ENCODE results near the gene CDCP1.

The CDCP1 gene

DNA sequence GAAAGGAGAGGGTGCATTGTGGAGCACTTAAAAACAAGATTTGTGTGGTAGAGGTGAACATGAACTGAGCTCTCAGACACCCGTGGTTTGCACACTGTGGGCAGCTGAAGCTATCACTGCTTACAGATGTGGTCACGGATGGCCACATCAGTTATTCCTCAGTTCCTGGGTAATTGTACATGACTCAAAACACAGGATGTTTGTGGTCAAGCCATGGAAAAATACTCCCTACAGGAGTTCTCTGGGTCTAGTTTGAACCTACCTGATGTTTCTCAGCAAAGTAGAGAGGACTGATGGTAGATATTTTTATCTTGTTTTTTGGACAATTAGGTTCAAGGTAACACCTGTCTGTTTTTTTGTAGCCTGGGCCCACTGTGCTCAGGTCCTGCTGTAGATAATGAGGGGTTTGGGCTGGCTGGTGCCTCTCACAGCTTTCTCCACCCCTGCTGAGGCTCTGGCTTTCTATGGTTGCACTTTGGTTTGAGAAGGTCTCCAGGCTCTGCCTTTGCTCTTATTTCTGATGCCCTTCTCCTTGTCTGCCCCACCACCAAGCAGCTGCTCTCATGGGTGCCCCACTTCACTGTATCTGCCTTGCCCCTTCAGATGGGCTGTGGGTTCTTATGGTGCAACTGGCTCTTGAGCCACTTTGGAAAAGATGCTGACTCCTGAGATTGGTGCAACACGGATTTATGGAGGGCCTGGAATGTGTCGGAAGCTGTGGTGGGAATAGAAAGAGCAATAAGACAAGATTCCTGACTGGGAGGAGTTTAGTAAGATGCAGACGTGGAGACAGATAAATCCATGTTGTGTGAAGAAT is 40.1 kb downstream of the CDCP1 start:
- DNase-seq: peak; percentile 77

DNA sequence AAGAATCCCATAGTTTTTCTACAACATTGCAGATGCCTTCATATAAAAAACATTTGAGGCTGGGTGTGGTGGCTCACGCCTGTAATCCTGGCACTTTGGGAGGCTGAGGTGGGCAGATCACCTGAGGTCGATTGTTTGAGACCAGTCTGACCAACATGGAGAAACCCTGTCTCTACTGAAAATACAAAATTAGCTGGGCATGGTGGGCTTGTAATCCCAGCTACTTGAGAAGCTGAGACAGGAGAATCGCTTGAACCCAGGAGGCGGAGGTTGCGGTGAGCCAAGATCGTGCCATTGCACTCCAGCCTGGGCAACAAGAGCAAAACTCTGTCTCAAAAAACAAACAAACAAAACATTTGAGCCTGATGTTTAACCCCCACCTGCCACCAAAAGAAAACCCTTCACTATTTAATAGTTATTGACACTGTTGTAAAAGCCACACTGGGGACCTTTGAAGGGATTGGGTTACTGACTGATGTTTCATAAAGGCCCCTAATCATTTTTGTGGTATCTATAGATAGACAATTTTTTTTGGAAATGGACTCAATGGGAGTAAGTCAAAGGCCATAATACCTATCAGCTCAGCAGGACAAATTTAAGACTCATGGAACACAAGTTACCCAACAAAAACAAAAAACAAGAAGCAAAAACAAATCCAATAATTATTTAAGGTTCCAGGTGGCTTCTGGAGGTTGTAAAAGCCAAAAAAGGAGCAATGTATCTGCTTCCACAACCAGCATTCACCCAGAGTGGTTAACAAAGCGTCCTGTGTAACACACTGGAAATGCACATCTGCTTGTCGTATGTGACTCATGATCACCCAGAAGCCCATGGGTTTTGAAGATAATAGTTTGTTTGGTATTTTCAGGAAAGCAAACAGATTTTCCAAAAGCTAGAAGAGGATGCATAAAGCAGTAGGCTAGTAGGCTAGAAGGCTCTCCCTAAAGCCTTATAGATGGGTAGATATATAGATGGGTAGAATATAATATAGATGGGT is 41.2 kb downstream of the CDCP1 start:
- no peak for DNase-seq

DNA sequence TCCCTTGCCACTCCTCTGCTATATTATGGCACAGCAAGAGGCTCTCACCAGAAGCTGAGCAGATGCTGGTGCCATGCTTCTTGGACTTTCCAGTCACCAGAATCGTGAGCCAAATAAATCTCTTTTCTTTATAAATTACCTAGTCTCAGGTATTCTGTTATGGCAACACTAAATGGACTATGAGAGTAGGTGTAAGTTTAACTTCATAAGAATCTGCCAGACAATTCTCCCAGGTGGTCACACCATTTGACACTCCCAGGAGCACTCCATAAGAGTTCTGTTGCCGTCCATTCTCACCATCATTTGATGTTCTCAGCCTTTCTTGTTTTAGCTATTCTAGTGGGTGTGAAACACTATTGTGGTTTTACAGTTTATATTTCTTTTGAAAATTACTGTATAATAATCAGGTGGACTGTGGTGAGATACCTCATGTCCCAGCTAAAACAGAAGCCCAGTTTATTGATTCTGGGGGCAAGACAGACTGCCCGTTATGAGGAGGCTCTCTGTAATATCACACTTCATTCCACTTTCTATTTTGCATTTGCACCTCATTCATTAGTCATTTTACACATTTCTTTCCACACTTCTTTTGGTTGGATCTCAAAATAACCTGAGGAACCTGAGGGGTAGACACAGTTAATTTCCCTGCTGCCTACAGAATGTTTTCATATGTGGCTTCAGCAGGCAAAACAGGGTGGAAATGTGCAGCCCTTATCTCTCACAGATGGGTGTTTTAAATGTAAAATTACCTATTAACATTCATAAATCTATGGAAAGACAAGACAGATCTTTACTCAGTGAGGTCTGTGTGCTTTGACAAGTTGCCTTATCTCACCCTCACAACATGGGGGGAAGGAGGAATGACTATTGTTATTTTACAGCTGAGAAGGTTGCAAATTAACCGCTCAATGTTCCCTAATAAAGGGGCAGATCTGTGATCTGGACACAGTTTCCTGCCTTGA is 42.1 kb downstream of the CDCP1 start:
- DNase-seq: no peak

DNA sequence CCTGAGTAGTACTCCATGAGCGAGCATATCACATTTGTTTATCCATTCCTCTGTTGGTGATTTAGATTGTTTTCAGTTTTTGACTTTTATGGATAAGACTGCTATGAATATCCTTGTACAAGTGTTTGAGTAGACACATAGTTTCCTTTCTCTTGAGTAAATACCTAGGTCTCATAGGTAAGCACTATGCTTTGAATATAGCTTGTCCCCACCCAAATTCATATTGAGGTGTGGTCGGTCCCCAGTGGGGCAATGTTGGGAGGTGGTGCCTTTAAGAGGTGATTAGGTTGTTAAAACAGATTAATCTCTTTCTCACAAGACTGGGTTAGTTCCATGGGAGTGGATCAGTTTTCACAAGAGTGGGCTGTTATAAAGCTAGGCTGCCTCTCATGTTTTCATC is 42.8 kb downstream of the CDCP1 start:
- DNase-seq: no peak

DNA sequence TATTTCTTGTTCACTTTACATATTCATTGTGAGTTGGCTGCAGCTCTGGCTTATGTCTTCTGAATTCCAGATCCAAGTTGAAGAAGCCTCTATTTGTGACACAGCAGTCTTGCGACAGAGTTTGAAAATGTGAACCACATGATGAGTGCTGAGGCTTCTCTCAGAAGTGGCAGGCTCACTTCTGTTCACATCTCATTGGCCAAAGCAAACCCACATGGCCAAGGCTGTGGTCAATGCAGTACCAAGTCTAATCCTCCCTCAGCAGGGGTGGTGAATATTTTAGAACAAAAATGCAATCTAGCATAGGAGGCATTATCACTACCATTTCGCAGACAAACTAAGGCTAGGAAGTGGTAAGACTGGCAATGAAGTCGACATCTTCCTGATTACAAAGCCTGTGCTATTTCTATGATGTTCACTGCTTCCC is 45.2 kb downstream of the CDCP1 start:
- no peak for DNase-seq

DNA sequence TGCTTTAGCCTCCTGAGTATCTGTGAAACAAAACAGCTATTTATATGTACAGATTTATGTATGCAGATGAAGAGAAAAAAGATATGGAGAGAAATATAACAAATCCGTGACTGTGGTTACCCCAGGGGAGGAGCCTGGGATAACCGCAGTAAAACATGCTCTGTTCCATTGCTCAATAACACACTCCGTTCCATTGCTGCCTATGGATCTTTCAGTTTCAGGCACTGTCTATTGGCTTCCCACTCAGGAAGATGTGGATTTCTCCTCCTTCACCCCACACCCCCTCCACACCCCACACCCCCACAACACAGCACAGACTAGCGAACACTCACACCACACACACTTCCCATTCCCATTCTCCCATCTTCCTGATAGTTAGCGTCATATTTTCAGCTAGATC is 47.9 kb downstream of the CDCP1 start:
- DNase-seq: no peak

DNA sequence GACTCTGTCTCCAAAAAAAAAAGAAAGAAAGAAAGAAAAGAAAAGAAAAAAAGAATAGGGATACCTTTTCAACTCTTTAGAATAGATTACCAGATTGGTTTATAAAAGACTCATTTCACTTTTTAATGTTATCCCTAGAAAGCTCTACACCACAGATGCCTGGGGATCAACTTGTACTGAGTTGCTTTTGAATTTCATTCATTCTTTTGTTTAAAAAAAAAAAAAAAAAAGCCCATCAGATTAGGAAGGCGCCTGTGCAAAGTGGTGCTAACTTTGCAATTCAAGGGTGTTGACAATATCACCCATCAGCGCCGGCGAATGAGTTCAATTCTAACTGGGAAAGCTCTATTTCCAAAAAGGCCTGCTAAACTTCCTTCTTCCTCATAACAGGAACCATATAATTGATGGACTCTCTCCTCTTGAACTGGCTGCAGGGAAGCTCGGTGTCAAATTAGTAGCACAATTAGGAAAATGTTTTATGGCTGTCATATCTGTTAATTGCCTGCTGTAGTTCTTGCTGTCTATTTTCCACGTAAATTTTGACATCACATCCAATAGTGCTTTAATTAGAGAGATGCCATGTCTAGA is 48.8 kb downstream of the CDCP1 start:
- no peak for DNase-seq

DNA sequence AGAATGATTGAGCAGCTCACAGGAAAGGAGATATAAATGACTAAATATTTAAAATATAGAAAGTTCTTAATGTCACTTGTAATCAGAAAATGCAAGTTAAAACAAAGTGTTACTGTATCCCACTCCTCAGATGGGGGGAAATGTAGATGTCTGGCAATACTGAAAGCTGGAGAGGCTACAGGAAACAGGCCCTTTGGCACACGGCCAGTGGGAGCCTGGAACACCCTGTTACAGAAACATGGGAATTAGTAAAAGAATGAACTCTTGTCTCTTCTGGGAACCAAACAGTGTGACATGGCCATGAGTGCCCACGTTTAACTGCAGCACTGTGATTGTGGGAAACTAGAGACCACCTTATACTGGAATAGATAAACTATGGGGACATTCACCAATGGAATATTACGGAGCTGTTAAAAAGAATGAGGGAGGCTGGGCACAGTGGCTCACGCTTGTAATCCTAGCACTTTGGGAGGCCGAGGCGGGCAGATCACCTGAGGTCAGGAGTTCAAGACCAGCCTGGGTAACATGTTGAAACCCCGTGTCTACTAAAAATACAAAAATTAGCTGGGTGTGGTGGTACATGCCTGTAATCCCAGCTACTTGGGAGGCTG is 50.2 kb downstream of the CDCP1 start:
- no peak for DNase-seq

DNA sequence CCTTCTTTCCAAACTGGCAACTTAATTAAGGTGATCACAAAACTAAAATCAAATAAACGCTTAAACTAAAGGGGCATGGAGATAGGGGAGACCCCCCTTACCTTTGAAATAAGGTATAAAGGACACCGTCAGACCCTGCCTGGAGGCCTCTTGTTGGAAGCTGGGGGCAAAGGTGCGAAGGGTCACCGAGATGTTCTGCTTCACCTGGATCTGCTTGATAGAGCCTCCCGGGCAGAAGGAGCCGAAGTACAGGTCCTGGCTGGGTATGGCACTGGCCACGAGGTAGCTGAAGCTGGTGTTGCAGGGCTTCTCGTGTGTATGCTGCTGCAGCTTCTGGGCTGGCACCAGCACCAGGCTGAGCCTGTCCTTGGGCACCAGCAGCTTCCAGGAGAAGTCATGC is 53.0 kb downstream of the CDCP1 start:
- no peak for DNase-seq

DNA sequence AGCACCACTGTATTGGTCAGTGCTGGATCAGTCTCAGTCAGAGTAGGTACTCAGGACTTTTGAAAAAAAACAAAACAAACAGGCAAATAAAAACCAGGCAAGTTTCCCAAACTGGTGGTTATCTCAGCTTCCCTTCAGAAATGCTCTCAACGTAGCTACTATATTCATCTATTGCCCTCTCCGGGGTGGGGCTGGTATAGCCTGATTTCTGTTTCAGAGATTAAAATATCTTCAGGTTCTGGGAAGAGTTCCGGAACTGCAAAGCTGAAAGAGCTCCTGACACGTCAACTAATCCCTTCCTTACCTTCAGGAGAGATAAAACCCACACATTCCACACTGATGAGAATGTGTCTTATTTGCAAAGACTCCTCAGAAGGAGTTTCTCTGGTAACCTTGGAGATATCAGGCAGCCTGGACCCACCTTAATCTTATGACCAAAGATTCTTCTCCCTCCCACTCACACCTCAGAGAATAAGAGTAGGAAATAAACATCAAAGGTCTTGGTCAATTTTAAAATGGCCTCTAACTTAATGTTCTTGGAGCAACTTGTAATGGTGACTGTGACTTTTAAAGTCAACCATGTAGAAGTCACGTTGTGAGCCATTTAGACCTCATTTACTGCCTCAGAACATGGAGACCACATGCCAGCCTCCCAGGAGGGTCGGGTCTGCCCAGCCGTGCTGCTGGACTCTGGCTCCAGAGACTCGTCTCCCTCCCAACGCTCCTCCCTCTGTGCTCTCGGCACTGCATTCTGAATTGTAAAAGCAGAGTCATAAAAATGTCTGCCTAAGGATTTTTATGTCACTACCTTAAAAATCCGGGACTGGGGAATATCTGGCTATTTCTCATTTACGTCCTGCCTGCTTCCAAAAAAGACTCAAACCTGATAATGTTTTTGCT is 53.8 kb downstream of the CDCP1 start:
- DNase-seq: peak; percentile 60

DNA sequence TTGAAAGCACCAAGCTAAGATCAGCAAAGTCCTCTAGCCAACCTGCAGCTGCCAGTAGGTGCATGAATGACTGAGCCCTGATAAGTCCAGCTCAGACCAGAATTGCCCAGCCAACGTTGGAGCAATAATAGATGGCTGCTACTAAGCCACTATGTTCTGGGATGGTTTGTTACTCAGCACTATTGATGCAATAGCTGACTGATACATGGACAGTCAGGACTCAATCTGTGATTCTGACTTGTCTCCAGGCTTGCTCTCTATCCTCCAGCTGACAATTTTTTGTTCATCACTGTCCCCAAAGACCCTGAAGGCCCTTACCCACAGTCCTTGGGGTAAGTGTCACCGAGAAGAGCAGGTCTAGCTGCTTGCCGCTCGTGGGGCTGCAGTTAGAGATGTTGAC is 55.3 kb downstream of the CDCP1 start:
- no peak for DNase-seq

DNA sequence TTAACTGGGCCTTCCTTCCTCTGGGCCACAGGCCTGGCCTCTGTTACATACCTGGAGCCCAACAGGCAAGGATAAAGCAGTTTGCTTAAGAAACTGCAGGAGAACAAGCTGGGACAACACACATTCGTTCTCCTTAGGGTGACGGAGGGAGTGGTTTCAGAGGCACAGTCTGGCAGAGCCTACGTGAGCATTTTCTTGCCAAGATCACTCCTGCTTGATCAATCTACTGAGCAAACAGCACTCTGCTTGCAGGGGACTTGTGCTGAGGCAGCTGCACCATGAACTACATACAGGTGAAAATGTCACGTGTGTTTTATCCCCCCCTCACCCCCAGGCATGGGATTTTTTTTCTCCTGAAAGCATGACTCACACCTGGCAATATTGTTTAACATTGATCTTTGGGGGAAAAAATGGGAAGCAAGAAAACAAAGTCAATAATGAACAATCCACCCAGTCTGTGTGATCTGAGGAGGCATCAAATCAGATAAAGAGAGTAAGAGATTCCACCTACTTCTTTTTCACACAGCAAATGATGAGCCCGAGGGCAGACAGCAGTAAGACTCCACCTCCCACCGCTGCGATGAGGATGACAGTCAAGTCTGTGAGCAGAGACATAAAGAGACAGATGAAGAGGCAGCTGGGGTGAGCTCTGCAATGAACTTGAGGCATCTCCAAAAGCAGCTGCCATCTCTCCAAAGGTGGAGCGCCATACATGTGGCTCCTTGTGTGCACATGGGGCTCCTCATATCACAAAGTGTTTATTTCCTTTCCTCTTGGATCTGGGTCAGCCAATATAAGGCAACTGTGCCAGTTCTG is 57.4 kb downstream of the CDCP1 start:
- DNase-seq: no peak

DNA sequence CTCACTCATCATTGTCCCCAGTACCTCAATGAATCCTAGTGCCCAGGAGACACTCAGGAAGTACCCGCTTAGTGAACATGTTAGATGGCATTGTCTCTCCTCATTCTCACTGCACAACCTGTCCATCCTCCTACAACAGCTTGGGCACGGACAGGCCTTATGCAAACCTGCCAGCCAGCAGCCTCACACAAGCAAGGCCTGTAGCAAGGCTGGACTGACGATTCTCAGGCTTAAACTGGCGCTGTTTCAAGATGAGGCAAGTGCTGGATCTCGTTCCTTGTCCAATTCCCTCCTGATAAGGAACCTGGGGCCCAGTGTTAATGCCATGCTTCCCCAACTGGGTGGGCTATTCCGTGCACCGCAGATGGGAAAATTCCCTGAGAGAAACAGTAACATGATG is 59.0 kb downstream of the CDCP1 start:
- DNase-seq: no peak

DNA sequence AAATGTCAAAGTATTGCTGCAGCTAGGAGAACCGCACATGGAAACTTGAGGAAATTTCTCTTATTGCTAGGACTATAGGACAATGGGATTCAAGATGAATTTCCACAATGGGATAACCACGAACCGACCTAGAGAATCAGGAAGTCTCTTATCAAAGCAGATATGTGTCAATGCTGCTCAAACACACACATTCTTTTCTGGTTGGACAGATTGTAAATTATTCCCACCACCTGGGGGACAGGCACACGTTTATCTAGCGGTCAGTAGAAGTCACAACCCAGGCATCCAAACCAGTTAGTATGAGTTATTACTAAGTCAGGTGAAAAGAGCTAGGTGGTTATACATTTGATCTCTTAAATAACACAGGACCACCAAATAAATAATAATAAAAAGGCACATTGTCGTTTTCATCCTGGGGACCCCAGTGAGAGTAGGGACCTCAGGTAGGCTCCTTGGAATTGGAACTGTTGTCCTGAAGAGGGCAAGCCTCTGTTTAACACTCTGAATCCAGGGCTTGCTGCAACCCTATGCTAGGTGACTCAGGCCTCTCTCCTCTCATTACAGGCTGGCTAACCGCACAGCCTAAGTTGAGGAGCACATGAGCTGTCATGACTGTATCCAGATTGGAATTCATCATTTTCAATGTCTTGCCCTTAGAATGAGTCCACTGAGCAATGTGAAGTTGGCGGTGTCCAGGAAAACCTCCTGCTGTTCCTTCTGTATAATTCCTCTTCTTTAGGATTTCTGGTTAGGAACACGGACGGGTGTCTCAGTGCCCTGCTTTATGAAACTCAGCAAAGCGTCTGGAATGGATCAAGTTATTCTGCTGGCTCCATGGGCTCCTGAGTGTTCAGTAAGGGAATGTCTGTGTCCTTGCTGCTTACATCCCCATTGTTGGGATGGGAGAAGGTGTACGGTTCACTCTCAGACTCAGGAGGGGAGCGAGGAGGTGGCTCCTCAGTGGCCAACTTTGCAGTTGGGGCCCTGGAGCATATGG is 61.1 kb downstream of the CDCP1 start:
- no peak for DNase-seq

DNA sequence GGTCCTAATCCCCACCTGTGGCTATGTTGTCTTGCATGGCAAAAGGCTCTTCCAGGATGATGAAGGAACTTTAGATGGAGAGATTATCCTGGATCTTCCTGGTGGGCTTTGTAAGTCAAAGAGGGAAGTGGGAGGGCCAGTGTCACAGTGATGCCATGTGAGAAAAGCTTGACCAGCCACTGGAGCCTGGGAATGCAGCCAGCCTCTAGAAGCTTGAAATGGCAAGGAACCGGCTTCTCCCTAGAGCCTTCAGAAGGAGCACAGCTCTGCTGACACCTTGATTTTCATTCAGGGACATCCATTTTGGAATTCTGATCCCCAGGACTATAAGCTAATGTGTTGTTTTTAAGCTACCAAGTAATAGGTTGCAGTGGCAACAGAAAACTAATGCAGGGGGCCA is 61.8 kb downstream of the CDCP1 start:
- DNase-seq: no peak

DNA sequence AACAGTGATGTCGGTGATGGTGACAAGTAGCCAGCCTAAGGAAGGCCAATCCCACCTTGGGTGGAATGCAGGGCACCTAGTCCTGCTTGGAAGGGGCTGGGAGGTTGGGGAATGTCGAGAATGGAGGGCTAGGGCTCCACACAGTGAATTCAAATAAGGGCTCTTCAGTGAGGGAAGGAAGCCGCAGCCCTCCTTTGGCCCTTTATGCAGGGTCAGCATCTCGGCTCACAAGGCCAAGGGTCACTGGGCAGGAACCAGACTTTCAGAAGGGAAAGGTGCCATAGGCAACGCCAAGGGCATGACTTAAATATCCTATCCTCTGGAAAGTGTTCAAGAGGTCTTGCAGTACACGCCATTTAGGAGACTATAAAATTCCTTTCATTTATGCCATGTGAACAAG is 63.2 kb downstream of the CDCP1 start:
- no peak for DNase-seq

DNA sequence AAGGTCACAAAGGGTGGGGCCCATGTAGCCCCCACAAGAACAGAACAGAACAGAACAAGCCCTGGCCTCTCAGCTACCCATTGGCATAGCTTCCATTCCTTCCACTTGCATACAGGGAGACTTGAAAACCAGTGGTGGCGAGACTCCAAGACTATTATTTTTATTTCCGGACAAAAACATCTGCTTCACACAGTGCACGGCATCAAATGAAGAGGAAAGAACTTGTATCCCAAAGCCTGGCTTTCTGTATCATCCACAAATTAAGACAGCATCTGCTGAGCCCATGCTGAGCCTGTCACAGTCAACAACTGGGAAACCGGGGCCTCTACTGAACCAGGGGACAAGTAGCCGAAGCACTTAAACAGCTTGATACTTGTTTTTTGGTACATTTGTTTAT is 64.0 kb downstream of the CDCP1 start:
- no peak for DNase-seq

DNA sequence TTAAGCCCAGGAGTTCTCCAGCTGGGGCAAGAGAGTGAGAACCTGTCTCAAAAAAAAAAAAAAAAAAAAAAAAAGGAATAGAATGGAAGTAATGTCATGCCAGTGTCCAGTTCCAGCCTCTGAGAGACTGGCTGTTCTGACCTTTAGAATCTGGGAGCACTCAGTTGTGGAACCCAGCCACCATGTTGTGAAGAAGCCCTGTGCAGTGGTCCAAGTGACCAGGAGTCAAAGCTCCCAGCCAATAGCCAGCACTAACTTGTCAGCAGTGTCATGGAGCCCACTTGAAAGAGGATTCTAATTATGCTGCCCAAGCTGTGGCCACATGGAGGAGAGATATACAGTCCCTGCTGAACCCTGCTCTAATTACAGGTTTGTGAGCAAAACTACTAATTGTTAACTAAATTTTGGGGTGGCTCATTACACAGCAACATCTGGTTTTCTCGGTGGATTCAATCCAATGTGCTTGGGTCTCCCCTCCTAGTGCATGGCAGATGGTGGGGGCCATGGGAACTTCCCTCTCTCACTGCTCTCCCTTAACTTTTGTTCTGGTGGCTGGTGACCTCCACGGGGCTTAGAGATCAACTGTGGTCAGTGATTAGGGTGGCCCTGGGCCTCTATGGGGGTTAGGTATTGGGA is 64.6 kb downstream of the CDCP1 start:
- no peak for DNase-seq

All from islet precursor cell (in vitro differentiated cells).